Activated CD4-positive, alpha-beta T cell treated with anti-CD3 and anti-CD28 coated beads, Interleukin-10, Interleukin-2, amounts not matched to agents 100 ng/mL and 50 ng/mL, durations not matched to agents 16 hours and 8 hours (primary cell): ENCODE measurements around the gene MT2A.
A peak's percentile ranks its signal among the peaks of the same experiment; 100 is the strongest.
"Not testable (repeated sequence)": the region's sequence is repeated elsewhere in the genome, so short reads cannot be mapped to it uniquely, and the experiment has no call there.

Experiments used
- DNase-seq: peaks from one replicate; pipeline ENCODE4 v3.0.0-alpha.2; 2020

The MT2A gene

DNA sequence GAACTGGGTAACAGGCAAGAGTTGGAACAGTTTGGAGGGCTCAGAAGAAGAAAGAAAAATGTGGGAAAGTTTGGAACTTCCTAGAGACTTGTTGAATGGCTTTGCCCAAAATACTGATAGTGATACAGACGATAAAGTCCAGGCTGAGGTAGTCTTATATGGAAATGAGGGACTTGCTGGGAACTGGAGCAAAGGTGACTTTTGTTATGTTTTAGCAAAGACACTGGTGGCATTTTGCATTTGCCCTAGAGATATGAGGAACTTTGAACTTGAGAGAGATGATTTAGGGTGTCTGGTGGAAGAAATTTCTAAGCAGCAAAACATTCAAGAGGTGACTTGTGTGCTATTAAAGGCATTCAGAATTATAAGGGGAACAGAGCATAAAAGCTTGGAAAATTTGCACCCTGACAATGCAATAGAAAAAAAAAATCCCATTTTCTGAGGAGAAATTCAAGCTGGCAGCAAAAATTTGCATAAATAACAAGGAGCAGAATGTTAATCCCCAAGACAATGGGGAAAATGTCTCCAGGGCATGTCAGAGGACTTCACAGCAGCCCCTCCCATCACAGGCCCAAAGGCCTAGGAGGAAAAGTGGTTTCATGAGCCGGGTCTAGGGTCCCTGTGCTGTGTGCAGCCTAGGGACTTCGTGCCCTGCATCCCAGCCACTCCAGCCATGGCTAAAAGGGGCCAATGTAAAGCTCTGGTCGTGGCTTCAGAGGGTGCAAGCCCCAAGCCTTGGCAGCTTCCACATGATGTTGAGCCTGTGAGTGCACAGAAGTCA, 13.5 kb downstream of the MT2A start:
- not testable (repeated sequence) for DNase-seq

- not testable (repeated sequence) for DNase-seq
Measured at GRCh38 chr16:56623184-56623583, 14.8 kb downstream of the MT2A start.

- no peak for DNase-seq
Measured at GRCh38 chr16:56623637-56624036, 15.3 kb downstream of the MT2A start.

- peak; percentile 72 for DNase-seq
Measured at GRCh38 chr16:56625140-56625942, 17.0 kb downstream of the MT2A start, which contains the start of gene MT1E. Gene MT1E (plus strand): TSS chr16:56625781. CDS start chr16:56625852, 71 bp downstream.

DNA sequence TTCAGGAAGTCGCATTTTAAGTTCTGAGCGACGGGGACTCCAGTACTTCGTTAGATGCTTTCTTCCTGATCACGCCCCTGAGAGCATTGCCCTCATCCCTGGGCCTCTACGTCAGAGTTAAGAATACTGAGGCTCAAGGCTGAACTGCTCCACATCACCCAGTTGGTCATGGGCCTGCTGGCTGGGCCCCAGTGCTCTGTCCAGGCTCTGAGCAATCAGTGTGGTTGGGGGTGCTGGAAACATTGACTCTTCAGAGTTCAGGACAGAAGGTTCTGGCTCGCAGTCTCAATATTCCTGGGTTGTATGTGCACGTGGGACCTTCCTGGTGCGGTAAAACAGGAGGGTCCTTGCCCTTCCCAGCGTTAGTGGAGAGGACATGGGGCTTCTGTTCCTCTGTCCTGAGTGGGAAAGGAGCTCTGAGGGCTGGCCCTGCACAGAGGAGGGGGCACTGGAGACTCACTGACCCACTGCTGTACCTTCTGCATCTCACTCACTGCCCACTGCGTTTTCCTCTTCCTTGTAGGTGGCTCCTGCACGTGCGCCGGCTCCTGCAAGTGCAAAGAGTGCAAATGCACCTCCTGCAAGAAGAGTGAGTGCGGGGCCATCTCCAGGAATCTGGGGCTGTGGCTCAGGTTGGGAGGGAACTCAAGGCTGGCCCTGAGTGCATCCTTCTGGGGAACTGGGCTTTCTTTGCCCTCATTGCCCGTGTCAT, 17.7 kb downstream of the MT2A start:
- no peak for DNase-seq

GRCh38 chr16:56626685-56627084, 18.3 kb downstream of the MT2A start:
- DNase-seq: no peak

DNA sequence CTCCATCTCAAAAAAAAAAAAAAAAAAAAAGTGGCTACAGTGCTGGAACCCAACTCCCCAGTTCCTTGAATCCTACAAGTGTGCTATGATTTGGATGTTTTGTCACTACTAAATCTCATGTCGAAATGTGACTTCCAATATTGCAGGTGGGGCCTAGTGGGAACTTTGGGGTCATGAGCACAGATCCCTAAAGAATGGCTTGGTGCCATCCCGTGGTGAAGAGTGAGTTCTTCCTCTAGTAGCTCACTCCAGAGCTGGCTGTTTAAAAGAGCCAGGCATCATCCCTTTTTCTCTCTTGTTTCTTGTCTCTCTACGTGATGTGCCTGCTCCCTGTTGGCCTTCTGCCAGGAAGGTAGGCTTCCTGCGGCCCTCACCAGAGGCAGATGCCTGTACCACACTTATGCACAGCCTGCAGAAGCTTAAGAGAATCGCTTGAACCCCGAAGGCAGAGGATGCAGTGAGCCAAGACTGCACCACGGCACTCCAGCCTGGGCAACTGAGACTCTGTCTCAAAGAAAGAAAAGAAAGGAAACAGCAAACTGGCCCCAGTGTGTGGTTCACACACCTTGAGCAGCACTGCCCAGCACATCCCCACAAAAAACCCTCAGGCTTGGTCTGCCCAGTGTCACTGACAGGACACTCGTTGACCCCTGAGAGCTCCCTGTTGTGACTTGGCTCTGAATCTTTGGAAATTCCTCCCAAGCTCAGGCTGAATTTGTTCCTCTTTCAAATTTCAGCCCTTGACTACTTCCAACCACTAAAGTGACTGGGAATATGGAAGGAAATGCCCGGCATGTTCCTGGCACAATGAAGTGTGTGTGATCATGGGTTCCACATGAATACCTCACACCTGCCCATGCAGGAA, 20.3 kb downstream of the MT2A start:
- DNase-seq: no peak

GRCh38 chr16:56629531-56629930, 21.1 kb downstream of the MT2A start:
- DNase-seq: no peak

DNA sequence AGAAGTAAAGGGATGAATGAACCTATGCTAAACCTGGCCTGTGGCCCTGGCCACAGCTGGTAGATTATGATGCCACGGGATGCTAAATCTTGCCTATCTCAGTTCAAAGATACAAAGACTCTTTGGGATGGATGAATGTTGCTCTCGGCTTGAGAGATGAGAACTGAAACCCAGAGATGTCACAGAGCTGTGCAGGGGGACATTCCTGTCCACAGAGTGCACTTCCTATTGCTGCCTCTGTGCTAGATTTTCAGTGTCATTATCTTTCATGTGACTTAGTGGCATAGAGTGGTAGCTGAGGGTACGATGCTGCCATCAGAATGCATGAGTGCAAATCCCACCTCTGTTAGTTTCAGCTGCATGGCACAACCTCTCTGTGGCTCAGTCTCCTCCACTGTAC, 21.8 kb downstream of the MT2A start:
- DNase-seq: no peak

- no peak for DNase-seq
Measured at GRCh38 chr16:56631197-56631596, 22.8 kb downstream of the MT2A start.

- no peak for DNase-seq
Measured at GRCh38 chr16:56631832-56632155, 23.4 kb downstream of the MT2A start.

GRCh38 chr16:56632156-56632847, 23.9 kb downstream of the MT2A start, which contains the start of gene MT1M:
Gene MT1M (plus strand): TSS chr16:56632659. CDS start chr16:56632732, 73 bp downstream.
- no peak for DNase-seq

- DNase-seq: no peak
Measured at GRCh38 chr16:56632848-56633365, 24.5 kb downstream of the MT2A start.

DNA sequence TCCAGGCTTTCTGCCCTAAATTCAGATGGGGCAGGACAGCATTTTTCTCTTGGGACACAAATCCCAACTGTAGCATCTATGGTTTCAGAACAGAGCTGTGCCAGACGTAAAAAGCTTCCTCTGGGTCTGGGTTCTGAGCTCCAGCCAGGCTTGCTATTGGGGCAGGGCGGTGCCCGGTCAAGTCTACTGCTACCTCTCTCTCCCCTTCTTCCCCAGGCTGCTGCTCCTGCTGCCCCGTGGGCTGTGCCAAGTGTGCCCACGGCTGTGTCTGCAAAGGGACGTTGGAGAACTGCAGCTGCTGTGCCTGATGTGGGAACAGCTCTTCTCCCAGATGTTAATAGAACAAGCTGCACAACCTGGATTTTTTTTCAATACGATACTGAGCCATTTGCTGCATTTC, 25.2 kb downstream of the MT2A start:
- DNase-seq: no peak

DNA sequence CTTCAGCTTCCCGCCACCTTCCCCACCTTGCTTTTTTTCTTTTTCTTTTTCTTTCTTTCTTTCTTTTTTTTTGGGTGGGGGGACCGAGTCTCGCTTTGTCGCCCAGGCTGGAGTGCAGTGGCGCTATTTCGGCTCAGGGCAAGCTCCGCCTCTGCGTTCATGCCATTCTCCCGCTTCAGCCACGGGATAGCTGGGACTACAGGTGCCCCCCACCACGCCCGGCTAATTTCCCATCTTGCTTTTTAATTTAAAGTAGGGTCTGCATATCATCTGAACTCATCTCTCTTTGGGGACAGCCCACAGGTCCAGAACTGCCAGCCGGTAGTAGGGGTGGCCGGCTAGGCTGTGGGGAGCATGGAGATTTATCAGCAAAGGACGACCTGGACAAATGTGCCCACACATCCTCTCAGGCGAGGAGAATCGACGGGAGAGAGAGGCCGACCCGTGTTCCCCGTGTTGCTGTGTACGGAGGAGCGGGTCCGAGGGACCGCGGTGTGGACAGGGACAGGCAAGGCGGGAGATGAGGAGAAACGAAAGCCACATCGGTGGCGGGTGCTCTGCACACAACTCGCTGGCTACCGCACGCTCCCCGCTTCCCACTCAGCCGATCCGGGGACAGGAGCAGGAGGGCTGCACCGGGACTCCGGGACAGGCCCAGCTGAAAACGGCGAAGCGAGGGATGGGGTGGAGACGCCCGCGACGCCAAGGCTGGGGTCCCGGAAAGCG, 26.5 kb downstream of the MT2A start:
- no peak for DNase-seq

DNA sequence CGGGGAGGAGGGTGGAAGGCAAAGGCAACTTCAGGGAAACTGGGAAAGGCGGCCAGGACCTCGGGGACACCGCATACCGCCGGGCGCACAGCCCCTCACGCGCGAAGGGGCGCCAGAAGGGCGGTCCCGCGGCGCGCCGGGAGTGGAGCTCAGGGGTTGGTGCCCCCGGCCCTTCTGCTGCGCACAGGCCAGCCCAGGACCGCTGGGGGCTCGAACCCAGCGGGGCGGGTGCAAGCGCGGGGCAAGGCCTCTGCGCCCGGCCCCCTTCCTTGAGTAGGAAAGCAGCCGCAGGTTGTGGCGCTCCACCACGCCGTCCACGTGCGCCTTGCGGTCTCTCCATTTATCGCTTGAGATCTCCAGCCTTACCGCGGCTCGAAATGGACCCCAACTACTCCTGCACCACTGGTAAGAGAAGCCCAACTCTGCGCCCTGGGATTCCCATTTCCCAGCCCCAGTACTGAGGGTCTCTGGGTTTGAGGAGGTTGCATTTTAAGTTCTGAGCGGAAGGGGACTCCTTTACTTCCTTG, 27.1 kb downstream of the MT2A start:
- DNase-seq: no peak

- DNase-seq: no peak
Measured at GRCh38 chr16:56636616-56637413, 28.4 kb downstream of the MT2A start.

GRCh38 chr16:56637814-56638750, 29.7 kb downstream of the MT2A start, which contains the start of gene MT1A:
Gene MT1A (plus strand): TSS chr16:56638666. CDS start chr16:56638739, 73 bp downstream.
- DNase-seq: no peak
